OCI-LY1 (cell line): ENCODE results near the gene SH3TC2.

Experiments used
- H2AFZ ChIP-seq: fragments of 200-600 bp; sonication (generic), shearing (Covaris generic); 2 replicates; pipeline ENCODE4 v1.6.0; 2014; ENCODE audit warnings: antibody characterized with exemption, mild to moderate bottlenecking, low read length
- H3F3A ChIP-seq: fragments of 200-600 bp; sonication (generic), shearing (Covaris generic); 2 replicates; pipeline ENCODE4 v1.6.0; 2014; ENCODE audit warnings: mild to moderate bottlenecking, antibody characterized with exemption, low read length, moderate library complexity; ENCODE audit not compliant: insufficient read depth
- H3K27ac ChIP-seq: fragments of 200-600 bp; sonication (generic); 2 replicates; pipeline ENCODE4 v1.5.1; 2014; ENCODE audit warnings: low read length, mixed run types, mild to moderate bottlenecking, low read depth; ENCODE audit not compliant: poor library complexity, severe bottlenecking
- H3K27me3 ChIP-seq: fragments of 200-600 bp; sonication (generic); 2 replicates; pipeline ENCODE4 v1.6.0; 2014; ENCODE audit warnings: antibody characterized with exemption, mild to moderate bottlenecking, low read length, moderate library complexity; ENCODE audit not compliant: insufficient read depth
- H3K36me3 ChIP-seq: fragments of 200-600 bp; sonication (generic); 2 replicates; pipeline ENCODE4 v1.6.1; 2014; ENCODE audit warnings: mild to moderate bottlenecking, antibody characterized with exemption, low read length, moderate library complexity, mixed read lengths; ENCODE audit not compliant: insufficient read depth
- H3K4me1 ChIP-seq: fragments of 200-600 bp; sonication (generic); 2 replicates; pipeline ENCODE4 v1.5.1; 2014; ENCODE audit warnings: mild to moderate bottlenecking, low read length, moderate library complexity; ENCODE audit not compliant: insufficient read depth, severe bottlenecking
- H3K4me2 ChIP-seq: fragments of 200-600 bp; sonication (generic), shearing (Covaris generic); 2 replicates; pipeline ENCODE4 v1.6.1; 2014; ENCODE audit warnings: low read length
- H3K4me3 ChIP-seq: fragments of 200-600 bp; sonication (generic); 2 replicates; pipeline ENCODE4 v1.5.1; 2014; ENCODE audit warnings: low read length, low read depth, mild to moderate bottlenecking, mixed read lengths; ENCODE audit not compliant: poor library complexity, severe bottlenecking
- H3K79me2 ChIP-seq: fragments of 200-600 bp; shearing (Covaris generic); 2 replicates; pipeline ENCODE4 v1.6.1; 2016; ENCODE audit warnings: mixed run types, low read length, mixed read lengths; ENCODE audit not compliant: insufficient read depth
- H3K9ac ChIP-seq: fragments of 200-600 bp; sonication (generic), shearing (Covaris generic); 2 replicates; pipeline ENCODE4 v1.6.1; 2014; ENCODE audit warnings: mild to moderate bottlenecking, low read length, mixed read lengths
- H3K9me2 ChIP-seq: fragments of 200-600 bp; sonication (generic), shearing (Covaris generic); 2 replicates; pipeline ENCODE4 v1.6.1; 2014; ENCODE audit warnings: low read depth, mild to moderate bottlenecking, low read length, mixed read lengths
- H3K9me3 ChIP-seq: fragments of 200-600 bp; shearing (Covaris generic); 2 replicates; pipeline ENCODE4 v1.6.1; 2014; ENCODE audit warnings: low read length, mixed read lengths
- H4K20me1 ChIP-seq: fragments of 200-600 bp; sonication (generic), shearing (Covaris generic); 2 replicates; pipeline ENCODE4 v1.6.0; 2016; ENCODE audit warnings: mild to moderate bottlenecking, low read length; ENCODE audit not compliant: insufficient read depth
- EZH2 ChIP-seq: fragments of 200-600 bp; sonication (generic), shearing (Covaris generic); IDR thresholded peaks from 2 replicates; pipeline ENCODE4 v1.8.0; 2017; ENCODE audit warnings: borderline replicate concordance, mixed run types, mild to moderate bottlenecking, antibody characterized with exemption, low read length, moderate library complexity, mixed read lengths
- TF ChIP-seq, protein P1 (sequence below): fragments of 200-600 bp; sonication (generic), shearing (Covaris generic); IDR thresholded peaks from 2 replicates; pipeline ENCODE4 v1.5.1; 2017; ENCODE audit warnings: mild to moderate bottlenecking, antibody characterized with exemption, low read length, moderate library complexity, mixed read lengths

Gene SH3TC2

DNA sequence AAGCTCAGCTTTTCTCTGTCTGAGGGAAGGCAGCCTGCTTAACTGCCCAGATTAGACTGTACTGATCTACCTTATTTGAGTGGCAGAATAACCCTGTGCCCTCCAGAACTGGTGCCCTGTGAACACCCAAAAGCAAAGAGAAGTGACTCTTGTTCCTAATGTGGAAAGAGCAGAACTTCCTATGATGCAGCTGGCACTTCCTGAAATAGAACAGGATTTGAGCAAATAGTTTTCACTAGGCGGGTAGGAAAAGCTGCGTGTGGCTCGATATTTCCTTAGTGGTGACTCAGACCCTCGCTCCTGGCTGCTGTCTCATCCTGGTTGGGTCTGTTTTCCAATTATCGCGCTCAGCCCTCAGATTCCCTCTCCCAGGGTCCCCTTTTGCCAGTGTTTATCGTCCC lies 89.9 kb downstream of the SH3TC2 start:
- H2AFZ ChIP-seq, result no peak overlapping the region
- no peaks in the 10 kb centered on the region for H3F3A ChIP-seq
- H3K9me2 ChIP-seq, result no peaks in the 10 kb centered on the region
- H3K9me3 ChIP-seq, result no peaks in the 10 kb centered on the region
- no peaks in the 10 kb centered on the region for H3K79me2 ChIP-seq
- H3K4me3 ChIP-seq, result no peak overlapping the region
- no peaks in the 10 kb centered on the region for H3K36me3 ChIP-seq
- H4K20me1 ChIP-seq, result no peaks in the 10 kb centered on the region
- H3K4me2 ChIP-seq, result no peak overlapping the region
- no peak overlapping the region for H3K9ac ChIP-seq
- H3K27ac ChIP-seq, result no peak overlapping the region
- TF ChIP-seq EZH2, result no peak
- H3K4me1 ChIP-seq, result no peaks in the 10 kb centered on the region
- no peaks in the 10 kb centered on the region for H3K27me3 ChIP-seq

DNA sequence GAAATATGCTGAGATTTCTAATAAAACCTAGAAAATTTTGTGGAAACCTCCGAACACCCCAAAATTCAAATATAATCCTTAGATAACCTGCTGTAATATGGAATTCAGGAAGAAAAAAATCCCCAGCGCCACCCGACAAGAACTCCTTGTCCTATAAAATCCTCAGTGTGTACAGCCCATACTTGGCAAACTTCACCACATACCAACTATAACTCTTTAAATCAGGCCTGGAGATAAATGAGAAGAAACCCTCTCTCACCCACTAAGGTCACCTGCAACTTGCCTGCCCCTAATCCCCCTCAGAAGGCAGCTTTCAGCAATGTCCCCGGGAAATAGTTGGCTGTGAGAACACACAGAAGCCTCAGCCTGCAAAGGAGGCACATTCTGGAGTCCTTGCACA lies 90.5 kb downstream of the SH3TC2 start:
- no peak overlapping the region for H3K9ac ChIP-seq

DNA sequence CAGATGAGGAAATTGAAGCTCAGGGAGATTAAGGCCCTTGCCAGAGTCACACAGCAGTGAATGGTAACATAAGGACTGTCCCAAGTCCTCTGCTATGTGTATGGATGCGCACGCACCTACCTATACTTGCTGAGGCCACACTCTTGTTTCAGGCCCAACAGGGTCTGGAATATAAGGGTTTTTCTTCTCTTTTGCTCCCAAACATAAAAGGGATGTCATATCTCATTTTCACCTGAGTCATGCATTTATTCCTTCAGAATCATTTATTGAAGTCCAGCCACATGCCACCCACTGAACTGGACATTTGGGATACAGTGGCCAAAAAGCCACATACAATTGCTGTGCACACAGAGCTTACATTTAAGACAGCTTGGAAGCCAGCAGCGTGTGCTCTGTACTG lies 92.0 kb downstream of the SH3TC2 start:
- Histone ChIP-seq H3F3A (no peaks in the 10 kb centered on the region), H3K9ac (no peak overlapping the region), H3K27me3 (no peaks in the 10 kb centered on the region), H2AFZ (no peak overlapping the region), H3K27ac (no peak overlapping the region), H3K9me2 (no peaks in the 10 kb centered on the region), H3K79me2 (no peaks in the 10 kb centered on the region), H3K36me3 (no peaks in the 10 kb centered on the region), H3K9me3 (no peaks in the 10 kb centered on the region), H4K20me1 (no peaks in the 10 kb centered on the region), H3K4me3 (no peak overlapping the region), H3K4me1 (no peaks in the 10 kb centered on the region), H3K4me2 (no peak overlapping the region)
- no peak for TF ChIP-seq EZH2
- TF ChIP-seq, protein P1, sequence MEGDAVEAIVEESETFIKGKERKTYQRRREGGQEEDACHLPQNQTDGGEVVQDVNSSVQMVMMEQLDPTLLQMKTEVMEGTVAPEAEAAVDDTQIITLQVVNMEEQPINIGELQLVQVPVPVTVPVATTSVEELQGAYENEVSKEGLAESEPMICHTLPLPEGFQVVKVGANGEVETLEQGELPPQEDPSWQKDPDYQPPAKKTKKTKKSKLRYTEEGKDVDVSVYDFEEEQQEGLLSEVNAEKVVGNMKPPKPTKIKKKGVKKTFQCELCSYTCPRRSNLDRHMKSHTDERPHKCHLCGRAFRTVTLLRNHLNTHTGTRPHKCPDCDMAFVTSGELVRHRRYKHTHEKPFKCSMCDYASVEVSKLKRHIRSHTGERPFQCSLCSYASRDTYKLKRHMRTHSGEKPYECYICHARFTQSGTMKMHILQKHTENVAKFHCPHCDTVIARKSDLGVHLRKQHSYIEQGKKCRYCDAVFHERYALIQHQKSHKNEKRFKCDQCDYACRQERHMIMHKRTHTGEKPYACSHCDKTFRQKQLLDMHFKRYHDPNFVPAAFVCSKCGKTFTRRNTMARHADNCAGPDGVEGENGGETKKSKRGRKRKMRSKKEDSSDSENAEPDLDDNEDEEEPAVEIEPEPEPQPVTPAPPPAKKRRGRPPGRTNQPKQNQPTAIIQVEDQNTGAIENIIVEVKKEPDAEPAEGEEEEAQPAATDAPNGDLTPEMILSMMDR, result no peak

More for the DNA sequence above, 90.5 kb downstream of the SH3TC2 start:
- Histone ChIP-seq H2AFZ (no peak overlapping the region), H3K9me3 (no peaks in the 10 kb centered on the region), H3K9me2 (no peaks in the 10 kb centered on the region), H3K4me1 (no peaks in the 10 kb centered on the region), H3K4me2 (no peak overlapping the region), H4K20me1 (no peaks in the 10 kb centered on the region), H3K27ac (no peak overlapping the region), H3K27me3 (no peaks in the 10 kb centered on the region), H3F3A (no peaks in the 10 kb centered on the region), H3K36me3 (no peaks in the 10 kb centered on the region), H3K4me3 (no peak overlapping the region), H3K79me2 (no peaks in the 10 kb centered on the region)
- TF ChIP-seq, protein P1, result no peak
- TF ChIP-seq EZH2, result no peak

DNA sequence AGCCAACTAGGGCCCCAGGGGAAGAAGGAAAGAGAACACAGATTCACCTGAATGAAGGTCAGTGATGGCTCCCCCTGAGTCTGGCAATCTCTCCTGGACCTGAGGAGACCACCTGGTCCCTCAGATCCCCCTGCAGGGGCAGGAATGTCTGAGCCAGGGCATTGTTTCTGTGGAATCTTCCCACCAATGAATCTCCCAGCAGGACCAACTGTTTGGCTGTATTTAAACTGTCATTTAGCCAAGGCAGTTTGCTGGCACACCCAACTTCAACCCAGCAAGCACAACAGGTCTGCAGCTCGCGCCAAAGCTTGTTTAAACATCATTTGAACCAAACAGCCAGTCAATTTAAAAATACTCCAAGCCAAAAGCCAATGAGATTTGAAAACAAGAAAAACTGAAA lies 92.6 kb downstream of the SH3TC2 start:
- Histone ChIP-seq H3F3A (no peaks in the 10 kb centered on the region), H3K9me2 (no peaks in the 10 kb centered on the region), H3K4me1 (no peaks in the 10 kb centered on the region), H3K27ac (no peak overlapping the region), H3K36me3 (no peaks in the 10 kb centered on the region), H4K20me1 (no peaks in the 10 kb centered on the region), H3K4me3 (no peak overlapping the region), H3K9ac (no peak overlapping the region), H3K79me2 (no peaks in the 10 kb centered on the region), H3K4me2 (no peak overlapping the region), H3K9me3 (no peaks in the 10 kb centered on the region), H3K27me3 (no peaks in the 10 kb centered on the region), H2AFZ (no peak overlapping the region)
- TF ChIP-seq EZH2, result no peak
- TF ChIP-seq, protein P1, result no peak
